Posterior cingulate gyrus (tissue), 11 donors: ENCODE measurements around the gene PEMT.
"Not testable (repeated sequence)": the region's sequence is repeated elsewhere in the genome, so short reads cannot be mapped to it uniquely, and the experiment has no call there.

Experiments
- DNase-seq, 10 donors: peaks; one replicate each; pipeline versions ENCODE4 v3.0.0 to v3.0.0-alpha.2; 2020 to 2021; ENCODE audit warnings: mixed read lengths in 3 of 10
- intact Hi-C: fragments of 100-400 bp; cut with DNase I; formaldehyde crosslinking; loops from one replicate; pipeline ENCODE4 v1.15.1; 2023

PEMT gene

DNA sequence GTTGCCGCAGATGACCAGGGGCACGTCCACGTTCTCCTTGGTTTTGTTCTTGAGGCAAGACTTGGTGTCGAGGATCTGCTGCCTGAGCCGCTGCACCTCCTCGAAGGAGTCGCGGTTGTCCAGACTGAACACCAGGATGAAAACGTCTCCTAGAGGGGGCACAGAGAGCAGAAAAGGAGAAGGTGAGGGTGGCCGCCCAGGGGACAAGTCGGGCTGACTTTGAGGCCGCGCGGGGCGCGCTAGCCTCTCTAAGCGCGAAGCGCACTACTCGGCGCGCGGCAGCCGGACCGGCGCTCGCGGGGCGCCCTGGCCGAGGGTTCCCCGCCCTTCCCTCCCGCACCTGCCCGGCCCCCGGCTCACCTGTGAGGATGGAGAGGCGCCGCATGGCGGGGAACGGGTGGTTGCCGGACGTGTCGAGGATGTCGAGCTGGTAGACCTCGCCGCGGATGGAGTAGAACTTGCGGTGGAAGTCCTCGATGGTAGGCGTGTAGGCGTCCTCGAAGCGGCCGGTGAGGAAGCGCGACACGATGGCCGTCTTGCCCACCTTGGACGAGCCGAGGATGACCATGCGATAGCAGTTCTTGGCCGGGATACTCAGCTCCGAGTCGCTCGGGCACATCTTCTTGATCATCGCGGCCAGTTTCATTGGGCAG is 95.8 kb downstream of the PEMT start:
- intact Hi-C loops, result loop anchor here (1.0 to 2.0 kb wide), 4 partner anchors 73 to 146 kb away; partner anchors contain the start of gene PEMT
- DNase-seq, result peak in 3 of 10 donors; percentile 25 to 87 (median 86)

DNA sequence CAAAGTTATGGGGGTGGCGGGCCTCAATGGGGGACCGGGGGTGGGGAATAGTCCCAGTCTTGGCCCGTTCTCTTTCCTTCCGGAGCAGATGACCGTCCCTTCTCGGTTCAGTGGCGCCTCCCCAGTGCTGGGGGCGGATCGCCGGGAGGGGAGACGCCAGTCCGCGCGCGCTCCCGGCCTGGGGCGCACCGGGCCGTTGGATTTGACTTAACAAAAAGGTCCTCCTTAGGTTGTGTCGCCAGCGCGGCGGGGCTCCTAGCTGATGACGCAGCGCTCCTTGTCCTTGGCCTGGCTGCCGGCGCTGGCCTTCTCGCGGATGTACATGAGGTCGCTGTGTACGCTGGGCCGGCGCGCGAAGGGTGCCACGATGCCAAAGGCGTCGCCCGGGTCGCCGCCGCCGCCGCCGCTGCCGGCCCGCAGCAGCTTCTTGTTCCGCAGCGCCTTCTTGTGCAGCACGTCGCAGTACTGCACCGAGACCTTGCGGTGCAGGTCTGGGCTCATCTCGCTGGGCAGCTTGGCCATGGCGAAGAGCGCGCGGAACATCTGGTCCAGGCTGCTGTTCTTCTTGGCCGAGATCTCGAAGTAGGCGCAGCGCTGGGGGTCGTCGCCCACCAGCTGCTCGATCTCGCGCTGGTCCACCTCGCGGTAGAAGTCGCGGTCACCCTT is 96.5 kb downstream of the PEMT start:
- DNase-seq, result peak in 7 of 10 donors; percentile 25 to 92 (median 50)
- intact Hi-C loops, result no loop called here

DNA sequence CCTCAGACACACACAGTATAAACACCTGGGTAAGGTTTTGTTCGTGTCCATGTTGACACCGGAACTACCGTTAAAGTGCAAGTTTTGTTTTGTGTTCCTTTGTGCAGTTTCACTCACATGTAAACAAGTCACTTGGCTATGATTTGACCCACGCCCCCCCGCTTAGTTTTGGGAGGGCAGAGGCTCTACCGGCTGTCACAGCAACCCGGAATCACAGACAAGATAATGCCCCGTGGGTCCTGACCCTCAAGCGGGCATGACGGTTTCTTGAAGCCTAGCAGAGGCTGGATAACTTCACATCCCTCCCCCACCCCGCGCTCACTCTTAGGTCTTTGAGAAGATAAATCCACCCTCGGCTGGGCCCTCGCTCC is 97.0 kb downstream of the PEMT start:
- intact Hi-C loops, result no loop called here
- DNase-seq, result peak in 2 of 10 donors; percentile 26 to 64

DNA sequence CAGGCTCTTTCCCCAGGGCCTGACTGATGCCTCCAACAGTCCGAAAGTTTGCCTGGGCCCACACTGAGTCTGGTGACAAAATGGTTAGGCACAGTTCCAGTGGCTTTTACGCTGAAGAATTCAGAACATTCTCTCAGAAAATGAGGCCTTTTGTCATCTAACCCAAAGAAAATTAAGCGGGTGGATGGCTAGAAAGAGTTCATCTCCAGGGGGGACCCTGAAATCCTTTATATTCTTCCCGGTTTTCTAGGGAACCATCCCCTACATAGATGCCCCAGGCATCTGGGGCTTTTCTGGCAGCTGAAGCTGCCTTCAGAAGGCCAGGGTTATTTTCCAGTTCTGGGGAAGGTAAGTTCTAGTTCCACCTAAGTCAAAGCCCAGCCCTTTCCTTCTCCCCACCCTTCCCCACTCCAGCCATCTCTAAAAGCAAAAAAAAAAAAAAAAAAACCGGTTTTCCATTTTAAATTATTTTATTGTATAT is 97.5 kb downstream of the PEMT start:
- intact Hi-C loops, result no loop called here
- no peak for DNase-seq

DNA sequence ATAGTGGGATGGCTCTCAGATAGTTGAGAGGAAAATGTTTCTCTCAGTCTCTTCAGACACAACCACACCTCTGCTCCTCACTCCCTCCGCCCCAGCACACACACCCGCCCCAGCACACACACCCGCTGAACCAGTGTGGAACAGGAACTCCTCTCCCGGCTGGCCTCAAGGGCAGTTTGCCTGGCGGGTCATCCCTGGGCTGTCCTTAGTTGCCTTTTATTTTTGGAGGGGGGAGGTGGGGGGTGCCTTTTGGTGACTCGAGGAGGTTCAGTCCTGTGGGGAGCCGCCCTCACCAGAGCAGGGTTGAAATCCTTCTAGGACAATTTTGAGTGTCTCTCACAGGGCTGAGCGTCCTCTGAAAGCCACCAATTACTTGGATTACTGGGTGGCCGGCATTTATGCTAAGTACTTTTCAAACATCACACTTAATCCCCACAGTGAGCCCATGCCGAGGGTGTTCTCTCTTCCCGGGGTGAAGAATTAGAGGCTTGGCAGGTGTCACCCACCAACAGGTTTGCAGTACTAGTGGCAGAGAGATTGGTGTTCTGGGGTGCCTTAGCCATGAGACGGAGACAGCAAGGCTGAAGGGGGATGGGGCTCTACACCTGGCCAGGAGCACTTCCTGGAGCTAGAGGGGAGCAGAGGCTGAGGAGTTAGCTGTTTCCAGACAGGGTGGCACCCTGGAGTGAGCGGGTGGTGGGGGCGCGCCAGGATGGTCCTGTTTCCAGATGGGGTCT is 98.1 kb downstream of the PEMT start:
- peak in 4 of 10 donors; percentile 52 to 90 (median 88) for DNase-seq
- intact Hi-C loops, result no loop called here

DNA sequence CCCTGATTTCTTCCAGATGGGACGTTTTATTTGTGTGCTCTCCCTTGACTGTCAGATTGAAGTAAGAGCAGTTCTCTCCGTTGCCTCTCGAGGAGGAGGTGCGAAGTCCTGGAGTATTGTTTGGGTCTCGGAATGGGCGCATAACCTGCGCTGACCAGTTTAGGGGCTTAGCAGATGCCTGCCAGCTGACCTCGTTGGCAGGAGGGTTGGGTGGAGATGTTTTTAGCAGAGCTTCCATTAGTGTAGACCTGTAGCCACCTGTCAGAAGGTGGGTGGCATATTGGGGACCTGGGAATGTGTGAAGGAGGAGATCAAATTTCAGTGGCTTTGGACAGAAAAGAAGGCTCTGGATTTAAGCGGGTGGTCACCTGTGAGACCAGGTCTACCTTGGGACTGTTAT is 98.9 kb downstream of the PEMT start:
- DNase-seq, result peak in 3 of 10 donors; percentile 19 to 39 (median 25)
- intact Hi-C loops, result no loop called here

DNA sequence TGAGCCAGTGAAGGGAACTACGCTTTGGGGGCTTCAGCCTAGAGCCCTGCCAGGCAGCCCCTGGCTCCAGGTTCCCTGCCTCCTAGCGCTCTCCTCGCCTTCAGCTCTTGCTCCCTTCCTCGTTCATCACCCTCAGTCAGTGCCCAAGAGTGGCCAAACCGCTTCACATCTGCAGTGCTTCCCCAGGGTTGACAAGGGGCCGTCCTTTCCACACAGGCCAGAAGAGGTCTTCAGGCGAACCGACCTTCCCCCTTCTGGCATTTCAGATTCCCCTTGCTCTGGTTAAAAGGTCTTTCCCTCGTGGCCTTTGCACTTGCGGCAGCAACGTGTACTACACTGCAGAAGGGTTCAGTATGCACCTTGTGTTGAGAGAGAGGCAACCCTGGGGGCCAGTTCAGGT is 99.4 kb downstream of the PEMT start:
- intact Hi-C loops, result no loop called here
- DNase-seq, result peak in 2 of 10 donors; percentile 5 to 48

DNA sequence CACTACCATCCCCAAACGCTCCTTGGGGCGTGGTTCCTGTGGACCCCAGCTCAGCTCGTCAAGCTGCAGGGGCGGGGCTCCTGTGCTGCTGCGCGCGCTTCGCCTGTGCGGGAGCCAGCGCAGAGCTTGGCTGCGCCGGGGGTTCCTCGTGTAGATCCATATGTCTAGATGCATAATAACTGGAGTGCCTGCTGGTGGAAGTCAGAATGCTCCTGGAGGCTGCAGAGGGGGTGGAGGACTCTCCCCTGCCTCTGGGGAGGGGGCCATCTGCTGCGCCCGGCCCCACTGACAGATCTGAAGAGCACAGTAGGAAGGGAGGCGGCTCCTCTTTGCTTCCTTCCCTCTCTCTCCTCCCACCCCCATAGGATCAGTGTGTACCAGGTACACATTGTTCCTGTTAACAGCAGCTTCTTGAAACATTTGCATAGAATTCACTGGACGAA is 99.9 kb downstream of the PEMT start:
- intact Hi-C loops, result no loop called here
- peak in 7 of 10 donors; percentile 49 to 94 (median 72) for DNase-seq

DNA sequence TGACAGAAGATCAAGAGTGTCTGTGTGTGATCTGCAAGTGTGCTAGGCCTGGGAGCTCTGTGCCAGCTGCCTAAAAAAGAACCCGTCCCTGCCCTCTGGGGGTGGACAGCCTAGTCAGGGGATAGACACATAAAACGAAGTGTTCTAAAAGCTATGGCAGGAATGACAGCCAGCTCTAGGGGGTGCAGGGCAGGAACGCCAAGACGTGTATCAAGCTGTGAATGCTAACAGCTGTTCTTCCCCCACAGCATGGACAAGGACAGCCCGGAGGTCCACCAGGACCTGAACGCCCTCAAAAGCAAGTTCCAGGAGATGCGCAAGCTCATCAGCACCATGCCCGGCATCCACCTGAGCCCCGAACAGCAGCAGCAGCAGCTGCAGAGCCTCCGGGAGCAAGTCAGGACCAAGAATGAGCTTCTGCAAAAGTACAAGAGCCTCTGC is 100.5 kb downstream of the PEMT start:
- peak in 5 of 10 donors; percentile 34 to 88 (median 83) for DNase-seq
- intact Hi-C loops, result no loop called here

DNA sequence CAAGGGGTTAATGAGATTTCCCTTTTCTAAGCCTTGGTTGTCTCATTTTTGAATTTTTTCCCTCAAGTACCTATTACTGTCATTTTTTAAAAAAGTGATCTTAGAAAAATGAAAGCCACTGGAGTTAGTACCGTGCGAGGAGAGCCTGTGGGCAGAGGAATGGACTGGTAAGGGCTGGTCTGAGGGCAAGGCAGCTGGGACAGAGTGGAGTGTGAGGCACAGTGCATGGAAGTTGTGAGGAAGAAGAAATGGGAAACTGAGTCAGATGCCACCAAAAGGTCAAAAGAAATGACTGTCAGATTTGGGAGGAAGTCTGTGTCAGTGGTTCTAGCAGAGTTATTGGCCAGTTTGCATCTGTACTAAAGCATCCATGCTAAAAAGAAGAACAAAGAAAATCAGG is 103.5 kb downstream of the PEMT start:
- intact Hi-C loops, result no loop called here
- DNase-seq, result no peak

DNA sequence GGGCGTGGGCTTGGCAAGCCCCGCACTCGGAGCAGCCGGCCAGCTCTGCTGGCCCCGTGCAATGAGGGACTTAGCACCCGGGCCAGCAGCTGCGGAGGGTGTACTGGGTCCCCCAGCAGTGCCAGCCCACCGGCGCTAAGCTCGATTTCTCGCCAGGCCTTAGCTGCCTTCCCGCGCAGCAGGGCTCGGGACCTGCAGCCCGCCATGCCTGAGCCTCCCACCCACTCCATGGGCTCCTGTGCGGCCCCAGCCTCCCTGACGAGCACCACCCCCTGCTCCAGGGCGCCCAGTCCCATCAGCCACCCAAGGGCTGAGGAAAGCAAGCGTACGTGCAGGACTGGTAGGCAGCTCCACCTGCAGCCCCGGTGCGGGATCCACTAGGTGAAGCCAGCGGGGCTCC is 105.1 kb downstream of the PEMT start:
- intact Hi-C loops, result not testable (repeated sequence)
- DNase-seq, result peak in 3 of 10 donors; percentile 18 to 72 (median 67)

DNA sequence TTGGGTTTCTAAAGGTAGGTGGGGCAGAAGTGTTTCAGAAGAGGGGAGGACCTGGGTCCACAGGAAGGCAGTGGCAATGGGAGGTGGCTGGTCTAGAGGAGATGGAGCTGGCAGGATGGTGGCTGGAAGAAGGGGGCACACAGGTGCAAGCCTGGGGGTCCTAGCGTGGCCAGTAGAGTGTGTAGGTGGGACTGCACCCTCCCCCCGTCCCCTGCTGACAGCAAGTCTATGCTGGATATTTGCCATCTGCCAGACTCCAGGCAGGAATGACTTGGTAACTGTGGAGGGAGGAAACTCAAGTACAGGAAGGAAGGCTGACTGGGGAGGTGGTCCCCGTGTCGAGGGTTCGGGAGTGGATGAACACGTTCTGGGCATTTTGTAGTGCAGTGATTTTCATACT is 106.1 kb downstream of the PEMT start:
- intact Hi-C loops, result no loop called here
- peak in 2 of 10 donors; percentile 40 to 48 for DNase-seq

DNA sequence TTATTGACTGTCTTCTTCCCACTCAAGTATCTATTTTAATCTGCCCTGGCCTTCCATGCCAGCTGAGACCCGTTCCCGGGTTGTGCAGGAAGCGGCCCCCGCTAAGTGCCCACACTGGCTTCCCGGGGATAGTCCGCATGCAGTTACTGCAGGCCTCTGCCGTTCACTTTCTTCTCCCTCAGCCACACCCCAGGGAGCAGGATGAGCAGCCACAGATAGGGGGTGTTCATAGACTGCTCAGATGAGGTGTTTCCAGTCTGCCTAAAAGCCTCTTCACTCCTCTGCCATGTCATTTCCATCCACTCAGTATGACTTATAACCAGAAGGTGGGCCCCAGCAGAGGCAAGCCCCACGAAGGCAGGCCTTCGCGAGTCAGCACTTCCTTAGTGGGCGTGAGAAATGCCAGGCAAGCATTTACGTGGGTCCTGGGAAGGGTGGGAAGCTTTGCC is 107.0 kb downstream of the PEMT start:
- peak in 2 of 10 donors; percentile 60 to 82 for DNase-seq

DNA sequence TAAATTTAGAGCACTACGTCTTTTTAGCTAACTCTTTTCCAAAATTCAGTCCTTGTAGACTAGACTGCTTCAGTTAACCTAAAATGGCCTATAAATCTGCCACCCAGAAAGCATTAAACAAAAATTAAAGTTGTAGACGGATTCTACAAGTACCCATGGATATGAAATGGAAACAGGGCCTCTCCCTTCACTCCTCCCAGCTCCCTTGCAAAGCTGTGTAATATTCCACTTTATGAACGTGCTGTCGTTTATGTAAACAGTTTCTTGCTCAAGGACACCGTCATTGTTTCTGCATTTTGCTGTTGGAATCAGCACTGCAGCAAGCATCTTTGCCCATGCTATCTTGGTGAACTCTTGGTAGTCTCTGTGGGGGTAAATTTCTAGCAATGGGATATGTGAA is 109.6 kb downstream of the PEMT start:
- no peak for DNase-seq
- intact Hi-C loops, result no loop called here

More for the DNA sequence above, 107.0 kb downstream of the PEMT start:
- intact Hi-C loops, result no loop called here

DNA sequence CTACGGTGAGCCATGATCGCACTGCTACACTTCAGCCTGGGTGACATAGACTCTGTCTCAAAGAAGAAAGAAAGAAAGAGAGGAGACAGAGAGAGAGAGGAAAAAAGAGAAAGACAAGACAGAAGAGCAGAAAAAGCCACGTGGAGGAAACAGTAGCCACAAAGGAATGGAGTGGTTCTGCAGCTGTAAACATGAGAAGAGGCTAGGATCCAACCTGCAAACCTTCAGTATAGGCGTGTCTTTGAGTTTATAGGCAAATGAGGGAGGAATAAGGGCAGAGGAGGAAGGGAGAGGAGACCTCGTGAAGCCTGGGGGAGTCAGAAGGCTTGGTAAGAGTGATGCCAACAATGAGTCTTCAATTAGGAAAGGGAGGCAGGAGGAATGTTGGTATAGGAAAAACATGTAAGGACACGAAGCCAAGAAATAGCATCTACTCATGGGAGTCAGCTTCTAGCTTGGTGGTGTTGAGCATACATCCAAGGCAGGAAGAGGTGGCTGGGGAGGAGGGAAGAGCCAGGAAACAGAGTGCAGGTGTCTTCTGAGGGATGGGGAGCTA is 110.8 kb downstream of the PEMT start:
- intact Hi-C loops, result no loop called here
- no peak for DNase-seq

DNA sequence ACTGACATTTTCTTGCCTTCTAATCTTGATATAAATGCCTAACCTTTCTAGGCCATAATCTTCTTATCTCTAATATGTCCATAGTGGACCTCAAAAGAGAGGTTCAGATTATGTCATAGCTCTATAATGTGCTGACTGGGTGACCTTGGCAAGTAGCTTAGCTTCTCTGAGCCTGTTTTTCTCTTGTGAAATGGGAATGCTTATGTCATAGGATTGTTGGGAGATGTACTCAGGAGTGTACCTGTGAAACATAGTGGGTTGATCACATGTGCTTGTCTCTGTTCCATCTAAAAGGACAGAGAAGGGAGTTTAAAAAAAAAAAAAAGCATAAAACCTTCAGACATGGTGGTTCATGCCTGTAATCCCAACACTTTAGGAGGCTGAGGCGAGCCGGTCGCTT is 112.3 kb downstream of the PEMT start:
- intact Hi-C loops, result no loop called here

DNA sequence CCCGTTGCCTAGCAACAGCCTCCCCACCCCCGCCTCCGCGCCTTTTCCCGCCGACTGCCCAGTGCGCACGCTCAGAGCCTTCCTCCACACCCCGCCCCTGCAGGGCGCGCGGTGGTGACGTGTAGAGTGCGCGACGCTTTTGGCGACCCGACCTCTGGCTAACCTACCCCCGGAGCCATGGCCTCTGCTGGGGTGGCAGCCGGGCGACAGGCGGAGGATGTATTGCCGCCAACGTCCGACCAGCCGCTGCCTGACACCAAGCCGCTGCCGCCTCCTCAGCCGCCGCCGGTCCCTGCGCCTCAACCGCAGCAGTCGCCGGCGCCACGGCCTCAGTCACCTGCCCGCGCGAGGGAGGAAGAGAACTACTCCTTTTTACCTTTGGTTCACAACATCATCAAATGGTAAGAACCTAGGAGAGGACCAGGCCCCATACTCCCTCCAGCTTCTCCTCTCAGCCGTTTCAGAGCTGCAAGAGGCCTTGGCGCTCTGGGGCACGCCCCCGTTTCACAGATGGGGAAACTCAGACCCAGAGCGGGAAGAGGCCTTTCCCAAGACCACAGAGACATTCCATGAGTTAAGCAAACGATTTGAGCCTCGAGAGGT is 114.5 kb downstream of the PEMT start, which contains the start of gene MED9:
Gene MED9, plus strand, starts transcription at position 136 of the 603 bp plus-strand sequence. Its CDS starts 42 bp downstream, at position 178.
- DNase-seq, result peak; percentile 83 to 99 (median 91)
- intact Hi-C loops, result no loop called here

More for the DNA sequence above, 112.3 kb downstream of the PEMT start:
- DNase-seq, result no peak

DNA sequence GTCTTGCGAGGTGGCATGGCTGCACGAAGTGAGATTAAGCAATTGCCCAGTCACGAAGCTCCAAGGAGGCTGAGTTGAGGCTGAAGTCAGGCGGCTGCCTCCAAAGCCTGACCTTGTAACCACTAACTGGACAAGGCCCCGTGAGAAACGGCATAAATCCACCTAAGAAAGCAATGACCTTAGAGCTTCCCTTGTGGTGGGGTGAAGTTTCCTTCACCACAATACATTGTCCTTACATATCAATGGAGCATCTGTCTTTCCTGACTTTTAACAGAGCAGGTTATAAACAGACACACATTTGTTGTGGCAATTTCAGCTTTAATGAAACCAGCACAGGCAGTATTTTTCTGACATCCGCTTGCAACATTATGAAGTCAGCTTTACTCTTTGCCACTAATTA is 117.2 kb downstream of the PEMT start:
- DNase-seq, result no peak
- intact Hi-C loops, result no loop called here

DNA sequence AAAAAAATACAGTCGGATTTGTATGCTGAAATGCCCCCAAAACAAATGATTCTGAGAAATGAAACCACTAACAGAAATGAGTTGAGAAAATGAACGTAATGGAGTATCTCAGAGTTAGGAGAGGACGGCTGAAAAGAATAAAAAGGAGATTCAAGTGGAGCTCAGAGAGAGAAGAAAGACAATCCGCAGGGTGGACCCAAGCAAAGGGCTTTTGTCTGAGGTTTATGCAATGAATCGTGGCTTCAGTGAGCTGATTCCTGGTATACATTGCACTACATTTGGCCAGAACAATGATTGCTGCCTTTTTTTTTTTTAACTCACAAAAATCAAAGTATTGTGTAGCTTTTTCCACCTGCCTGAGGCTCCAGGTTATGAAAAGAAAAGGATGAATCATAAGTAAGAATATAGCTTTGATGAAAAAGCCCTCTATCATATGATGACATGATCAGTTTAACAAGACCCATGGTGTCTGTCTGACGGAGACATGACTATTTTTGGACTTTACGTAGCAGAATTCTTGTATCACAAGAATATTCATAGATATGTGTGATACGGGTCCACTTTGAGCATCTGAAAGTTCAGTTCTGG is 119.1 kb downstream of the PEMT start:
- no peak for DNase-seq
- intact Hi-C loops, result no loop called here

DNA sequence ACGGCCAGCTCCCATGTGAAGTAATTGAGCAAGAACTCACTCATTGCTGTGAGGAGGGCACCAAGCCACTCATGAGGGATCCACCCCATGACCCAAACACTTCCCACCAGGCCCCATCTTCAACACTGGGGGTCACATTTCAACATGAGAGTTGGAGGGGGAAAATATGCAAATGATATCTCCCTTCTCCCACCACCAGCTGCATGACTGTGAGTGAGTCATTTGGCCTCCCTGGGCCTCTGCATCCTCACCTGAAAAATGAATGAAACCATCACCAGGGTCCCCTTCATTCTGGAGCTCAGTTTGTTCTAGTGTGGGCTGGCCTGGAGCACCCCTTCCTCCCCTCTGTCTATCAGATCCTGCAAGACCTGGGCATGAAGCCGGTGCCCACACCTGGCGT is 121.5 kb downstream of the PEMT start:
- intact Hi-C loops, result loop anchor here (10.0 kb wide), 1 partner anchor 55 kb away; no protein-coding TSS in a partner anchor
- no peak for DNase-seq
